Mesothelial cell of epicardium (in vitro differentiated cells): ENCODE results near the gene BRD7. TPM values are rescaled to one million over a fixed set of nuclear protein-coding genes. Genes with fewer than 3 reads are reported as not detected.
A peak's percentile ranks its signal among the peaks of the same experiment; 100 is the strongest.

Experiments used
- DNase-seq, 2 experiments: peaks; one replicate each; pipeline ENCODE4 v3.0.0; 2021; ENCODE audit warnings: low spot score in 2 of 2; ENCODE audit not compliant: unreplicated experiment in 2 of 2
- H3K27ac Mint-ChIP-seq: 2 replicates; pipeline ENCODE4 v1.8.0; 2021; ENCODE audit warnings: mixed read lengths
- H3K27me3 Mint-ChIP-seq: 2 replicates; pipeline ENCODE4 v1.8.0; 2021; ENCODE audit warnings: low read depth, mixed read lengths
- H3K36me3 Mint-ChIP-seq: 2 replicates; pipeline ENCODE4 v1.8.0; 2021; ENCODE audit warnings: mixed read lengths
- H3K4me1 Mint-ChIP-seq: 2 replicates; pipeline ENCODE4 v1.8.0; 2021; ENCODE audit warnings: mixed read lengths
- H3K4me3 Mint-ChIP-seq: 2 replicates; pipeline ENCODE4 v1.8.0; 2021; ENCODE audit warnings: mild to moderate bottlenecking, moderate library complexity, mixed read lengths
- H3K9me3 Mint-ChIP-seq: 2 replicates; pipeline ENCODE4 v1.8.0; 2021; ENCODE audit warnings: mixed read lengths
- total RNA-seq: library from RNA; stranded (reverse); gene quantifications from 3 replicates; pipeline ENCODE4 v1.2.1, GENCODE V29; 2021
- TF ChIP-seq, protein P1 (sequence below): fragments of 200-600 bp; sonication (generic); IDR thresholded peaks from one replicate; pipeline ENCODE4 v1.5.0; 2021; ENCODE audit warnings: antibody characterized with exemption; ENCODE audit not compliant: unreplicated experiment

Gene BRD7
- total RNA-seq, 1 donor from 2014 or later: 76.8 TPM

DNA sequence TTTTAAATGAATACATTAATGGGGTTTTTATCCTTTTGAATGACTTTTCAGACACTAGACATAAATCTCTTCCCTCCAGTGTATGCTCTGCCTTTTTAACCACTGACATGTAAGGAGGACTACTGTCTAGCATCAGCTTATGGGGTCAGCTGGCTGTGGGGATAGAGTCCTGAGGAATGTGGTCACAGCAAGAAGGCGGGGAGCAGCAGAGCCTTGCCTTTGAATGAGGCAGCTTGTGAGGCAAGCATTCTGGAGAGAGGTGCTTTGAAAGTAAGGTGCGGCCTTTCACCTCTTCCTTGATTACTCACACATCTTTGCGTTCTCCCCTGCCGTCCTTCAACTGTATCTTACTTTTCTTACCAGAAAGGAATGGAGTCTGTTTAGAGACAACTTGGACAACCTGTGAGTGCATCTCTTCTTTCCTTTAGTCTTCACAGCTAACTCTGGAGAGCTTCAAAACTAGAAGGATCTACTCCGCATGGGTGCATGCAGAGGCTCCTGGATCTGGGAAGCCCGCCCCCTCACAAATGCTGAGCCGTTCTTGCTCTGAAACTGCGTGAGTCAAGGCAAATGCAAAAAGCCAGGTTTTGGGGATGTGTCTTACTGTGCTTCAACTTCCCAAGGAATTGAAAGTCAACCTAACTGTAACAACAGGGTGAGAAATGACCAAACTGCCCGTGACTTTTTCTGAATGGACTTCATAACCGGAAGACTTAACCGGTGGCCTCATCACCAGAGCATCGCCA lies 52.5 kb downstream of the BRD7 start:
- Mint-ChIP-seq H3K27ac (peak overlapping the region; percentile 36), H3K4me1 (no peaks in the 10 kb centered on the region)

DNA sequence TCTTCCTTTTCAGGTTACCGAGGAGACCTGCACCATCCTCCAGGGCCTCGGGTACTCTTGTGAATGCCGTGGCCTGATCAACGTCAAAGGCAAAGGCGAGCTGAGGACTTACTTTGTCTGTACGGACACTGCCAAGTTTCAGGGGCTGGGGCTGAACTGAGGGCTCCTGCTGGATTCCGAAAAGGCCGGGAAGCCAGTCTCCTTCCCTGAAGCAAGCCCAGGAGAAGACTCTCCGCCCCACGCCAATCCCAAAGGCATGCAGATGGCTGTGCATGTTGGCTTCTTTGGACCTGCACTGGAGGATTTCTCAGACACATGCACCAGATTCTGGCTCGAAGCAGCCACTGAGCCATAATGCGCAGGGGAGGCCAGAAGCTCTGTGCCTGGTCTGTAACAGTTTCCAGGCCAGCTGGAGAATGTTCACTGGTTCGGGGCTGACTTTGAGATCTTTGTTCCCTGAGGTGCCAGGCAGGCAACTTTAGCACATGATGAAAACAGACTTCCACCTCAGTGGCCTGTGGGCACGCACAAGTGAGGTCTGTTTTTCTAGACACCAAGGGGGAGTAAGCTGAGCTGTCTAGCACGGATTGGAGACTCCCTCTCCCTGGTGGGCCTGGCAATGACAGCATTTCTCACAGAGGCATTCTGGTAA lies 53.3 kb downstream of the BRD7 start:
- Mint-ChIP-seq H3K4me3 (no peak overlapping the region), H3K9me3 (no peaks in the 10 kb centered on the region), H3K36me3 (peaks cover 30% of the 10 kb centered on the region), H3K27me3 (no peaks in the 10 kb centered on the region), H3K4me1 (no peaks in the 10 kb centered on the region), H3K27ac (peak overlapping the region; percentile 50)
- TF ChIP-seq, protein P1, sequence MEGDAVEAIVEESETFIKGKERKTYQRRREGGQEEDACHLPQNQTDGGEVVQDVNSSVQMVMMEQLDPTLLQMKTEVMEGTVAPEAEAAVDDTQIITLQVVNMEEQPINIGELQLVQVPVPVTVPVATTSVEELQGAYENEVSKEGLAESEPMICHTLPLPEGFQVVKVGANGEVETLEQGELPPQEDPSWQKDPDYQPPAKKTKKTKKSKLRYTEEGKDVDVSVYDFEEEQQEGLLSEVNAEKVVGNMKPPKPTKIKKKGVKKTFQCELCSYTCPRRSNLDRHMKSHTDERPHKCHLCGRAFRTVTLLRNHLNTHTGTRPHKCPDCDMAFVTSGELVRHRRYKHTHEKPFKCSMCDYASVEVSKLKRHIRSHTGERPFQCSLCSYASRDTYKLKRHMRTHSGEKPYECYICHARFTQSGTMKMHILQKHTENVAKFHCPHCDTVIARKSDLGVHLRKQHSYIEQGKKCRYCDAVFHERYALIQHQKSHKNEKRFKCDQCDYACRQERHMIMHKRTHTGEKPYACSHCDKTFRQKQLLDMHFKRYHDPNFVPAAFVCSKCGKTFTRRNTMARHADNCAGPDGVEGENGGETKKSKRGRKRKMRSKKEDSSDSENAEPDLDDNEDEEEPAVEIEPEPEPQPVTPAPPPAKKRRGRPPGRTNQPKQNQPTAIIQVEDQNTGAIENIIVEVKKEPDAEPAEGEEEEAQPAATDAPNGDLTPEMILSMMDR: no peak
- DNase-seq: no peak

More for the DNA sequence above, 52.5 kb downstream of the BRD7 start:
- Mint-ChIP-seq H3K9me3 (no peaks in the 10 kb centered on the region), H3K27me3 (no peaks in the 10 kb centered on the region), H3K36me3 (peaks cover 32% of the 10 kb centered on the region), H3K4me3 (no peak overlapping the region)
- TF ChIP-seq, protein P1: no peak
- DNase-seq: no peak

DNA sequence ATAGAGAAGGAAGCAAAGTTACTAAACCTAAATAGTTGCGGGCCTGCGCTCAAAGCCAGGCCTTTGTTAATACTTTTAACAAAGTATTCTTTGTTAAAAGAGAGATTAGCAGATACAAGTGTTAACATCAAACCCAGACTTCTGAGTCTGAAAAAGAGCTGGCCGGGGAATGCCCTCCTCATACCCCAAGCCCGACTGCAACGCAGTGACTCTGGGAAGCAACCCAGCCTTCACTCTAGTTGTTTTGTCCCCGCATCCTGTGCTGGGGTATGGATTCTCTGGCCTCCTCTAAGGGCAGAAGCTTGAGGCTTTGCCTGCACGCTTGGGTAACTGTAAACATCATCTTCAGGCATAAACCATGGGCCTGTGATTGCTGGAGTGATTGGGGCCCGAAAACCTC lies 54.1 kb downstream of the BRD7 start:
- Mint-ChIP-seq H3K4me3 (no peak overlapping the region), H3K9me3 (no peaks in the 10 kb centered on the region), H3K27me3 (no peaks in the 10 kb centered on the region), H3K4me1 (peaks cover 8% of the 10 kb centered on the region), H3K27ac (peak overlapping the region; percentile 50), H3K36me3 (peaks cover 27% of the 10 kb centered on the region)
- TF ChIP-seq, protein P1: no peak
- DNase-seq: no peak

DNA sequence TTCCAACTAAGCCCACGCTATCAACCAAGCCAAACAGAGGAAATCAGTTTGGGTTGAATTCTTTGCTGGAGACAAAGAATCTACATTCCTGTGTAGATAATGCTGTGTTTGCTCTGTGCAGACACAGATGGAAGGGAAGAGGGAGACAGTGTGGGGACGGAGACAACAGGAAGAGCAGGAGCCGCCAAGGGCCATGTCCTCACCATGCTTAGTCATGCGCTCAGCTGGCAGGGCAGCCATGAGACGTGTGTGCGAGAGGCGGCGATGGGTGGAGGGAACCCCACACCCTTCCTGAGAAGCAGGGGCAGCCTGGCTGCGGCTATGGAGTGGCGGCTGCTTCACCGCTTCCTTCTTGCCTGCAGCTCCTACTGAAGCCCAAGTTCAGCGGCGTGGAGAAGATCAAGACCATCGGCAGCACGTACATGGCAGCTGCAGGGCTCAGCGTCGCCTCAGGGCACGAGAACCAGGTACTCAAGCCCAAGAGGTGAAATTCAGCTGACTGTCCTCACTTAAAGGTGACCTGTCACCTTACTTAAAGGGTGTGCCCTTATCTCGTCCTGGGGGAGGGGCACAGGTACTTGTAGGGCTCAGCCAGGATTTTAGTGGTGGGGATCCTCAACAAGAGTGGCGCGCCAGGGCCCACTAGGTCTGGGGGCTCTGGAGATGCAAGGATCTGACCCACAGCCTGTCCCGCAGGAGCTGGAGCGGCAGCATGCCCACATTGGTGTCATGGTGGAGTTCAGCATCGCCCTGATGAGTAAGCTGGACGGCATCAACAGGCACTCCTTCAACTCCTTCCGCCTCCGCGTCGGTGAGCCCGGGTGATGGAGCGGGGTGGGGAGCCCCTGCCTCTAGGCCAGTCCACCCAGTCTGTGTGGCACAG lies 55.0 kb downstream of the BRD7 start:
- Mint-ChIP-seq H3K4me1 (peaks cover 9% of the 10 kb centered on the region), H3K27ac (no peak overlapping the region), H3K27me3 (no peaks in the 10 kb centered on the region), H3K4me3 (no peak overlapping the region), H3K9me3 (no peaks in the 10 kb centered on the region), H3K36me3 (peaks cover 27% of the 10 kb centered on the region)
- TF ChIP-seq, protein P1: no peak
- peak in 1 of 2 experiments; percentile 34 for DNase-seq

DNA sequence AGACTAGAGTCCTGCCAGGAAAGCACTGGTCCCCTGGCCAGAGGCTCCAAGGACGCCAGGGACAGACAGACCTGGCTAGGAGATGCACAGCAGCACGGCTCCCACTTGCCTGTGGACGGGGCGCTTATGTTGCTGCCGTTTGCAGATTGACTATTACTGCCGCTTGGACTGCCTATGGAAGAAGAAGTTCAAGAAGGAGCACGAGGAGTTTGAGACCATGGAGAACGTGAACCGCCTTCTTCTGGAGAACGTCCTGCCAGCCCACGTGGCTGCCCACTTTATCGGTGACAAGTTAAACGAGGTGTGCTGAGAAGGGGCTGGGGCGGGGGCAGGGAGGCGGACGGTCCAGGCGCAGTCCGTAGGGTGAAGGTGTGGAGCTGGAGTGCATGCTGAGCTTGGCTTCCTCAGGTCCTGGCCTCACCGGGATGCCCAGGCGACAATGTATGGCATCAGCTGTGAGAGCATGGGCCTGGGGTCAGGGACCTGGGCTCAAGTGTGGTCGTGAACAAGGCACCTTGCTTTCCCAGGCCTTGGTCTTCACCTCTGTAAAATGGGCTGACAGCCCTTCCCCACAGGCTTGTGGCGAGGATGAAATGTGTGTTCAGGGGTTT lies 56.8 kb downstream of the BRD7 start:
- Mint-ChIP-seq H3K27me3 (no peaks in the 10 kb centered on the region), H3K27ac (no peak overlapping the region), H3K4me1 (peaks cover 9% of the 10 kb centered on the region), H3K9me3 (no peaks in the 10 kb centered on the region), H3K36me3 (peaks cover 24% of the 10 kb centered on the region), H3K4me3 (no peak overlapping the region)
- no peak for DNase-seq
- TF ChIP-seq, protein P1: no peak
